Astrocyte (in vitro differentiated cells and primary cell): ENCODE data around the gene ARHGAP26. TPM values are rescaled to one million over a fixed set of nuclear protein-coding genes. Genes with fewer than 3 reads are reported as not detected.

ENCODE experiments used
- DNase-seq: peaks from one replicate; pipeline ENCODE4 v3.0.0-alpha.2; 2010; ENCODE audit warnings: low read depth
- FAIRE-seq: peaks from 2 replicates; lab custom pipeline; 2011; peaks lifted over from hg19 to GRCh38; lab: Jason Lieb, UNC
- H2AFZ ChIP-seq: 2 replicates; pipeline ENCODE4 v1.6.0; 2012; ENCODE audit warnings: low read depth, low read length, inconsistent platforms
- H3K27ac ChIP-seq: 2 replicates; pipeline ENCODE4 v1.5.1; 2011; ENCODE audit warnings: low read depth, low read length, inconsistent platforms
- H3K27me3 ChIP-seq: 2 replicates; pipeline ENCODE4 v1.6.0; 2011; ENCODE audit warnings: low read length, inconsistent platforms; ENCODE audit not compliant: insufficient read depth
- H3K36me3 ChIP-seq: 2 replicates; pipeline ENCODE4 v1.5.1; 2011; ENCODE audit warnings: low read length, inconsistent platforms; ENCODE audit not compliant: insufficient read depth
- H3K4me1 ChIP-seq: 2 replicates; pipeline ENCODE4 v1.5.1; 2011; ENCODE audit warnings: low read length, inconsistent platforms; ENCODE audit not compliant: insufficient read depth
- H3K4me2 ChIP-seq: 2 replicates; pipeline ENCODE4 v1.6.0; 2012; ENCODE audit warnings: low read length, inconsistent platforms
- H3K4me3 ChIP-seq: 2 replicates; pipeline ENCODE4 v1.5.1; 2011; ENCODE audit warnings: low read depth, mild to moderate bottlenecking, low read length, inconsistent platforms; ENCODE audit not compliant: insufficient read depth
- H3K79me2 ChIP-seq: 2 replicates; pipeline ENCODE4 v1.6.0; 2012; ENCODE audit warnings: mild to moderate bottlenecking, low read length, inconsistent platforms; ENCODE audit not compliant: insufficient read depth
- H3K9ac ChIP-seq: 2 replicates; pipeline ENCODE4 v1.6.0; 2012; ENCODE audit warnings: mild to moderate bottlenecking, low read length, inconsistent platforms
- H3K9me3 ChIP-seq: 2 replicates; pipeline ENCODE4 v1.5.1; 2012; ENCODE audit warnings: low read depth, mild to moderate bottlenecking, low read length, inconsistent platforms; ENCODE audit not compliant: insufficient read depth
- H4K20me1 ChIP-seq: 2 replicates; pipeline ENCODE4 v1.6.0; 2012; ENCODE audit warnings: low read length, inconsistent platforms; ENCODE audit not compliant: insufficient read depth
- H3K27ac Mint-ChIP-seq: one replicate; pipeline ENCODE4 v1.8.0; 2021; ENCODE audit warnings: mild to moderate bottlenecking, mixed read lengths; ENCODE audit not compliant: unreplicated experiment
- H3K27me3 Mint-ChIP-seq: one replicate; pipeline ENCODE4 v1.8.0; 2021; ENCODE audit warnings: low read depth, mixed read lengths; ENCODE audit not compliant: unreplicated experiment
- H3K36me3 Mint-ChIP-seq: one replicate; pipeline ENCODE4 v1.8.0; 2021; ENCODE audit warnings: low read depth, mixed read lengths; ENCODE audit not compliant: unreplicated experiment
- H3K4me1 Mint-ChIP-seq: one replicate; pipeline ENCODE4 v1.8.0; 2021; ENCODE audit warnings: low read depth, mixed read lengths; ENCODE audit not compliant: unreplicated experiment
- H3K4me3 Mint-ChIP-seq: one replicate; pipeline ENCODE4 v1.8.0; 2021; ENCODE audit warnings: mild to moderate bottlenecking, moderate library complexity, mixed read lengths; ENCODE audit not compliant: unreplicated experiment
- H3K9me3 Mint-ChIP-seq: one replicate; pipeline ENCODE4 v1.8.0; 2021; ENCODE audit warnings: mild to moderate bottlenecking, mixed read lengths; ENCODE audit not compliant: unreplicated experiment
- CTCF ChIP-seq: IDR thresholded peaks from 2 replicates; pipeline ENCODE4 v1.5.1; 2011; ENCODE audit warnings: low read depth, mild to moderate bottlenecking, inconsistent platforms, low read length, moderate library complexity; ENCODE audit not compliant: insufficient read depth
- EZH2 ChIP-seq: IDR thresholded peaks from 2 replicates; pipeline ENCODE4 v1.6.1; 2012; ENCODE audit warnings: mild to moderate bottlenecking, low read length, inconsistent platforms; ENCODE audit not compliant: insufficient read depth
- total RNA-seq: library from RNA; stranded (reverse); gene quantifications from 2 replicates; pipeline ENCODE4 v1.2.1, GENCODE V29; 2021

The ARHGAP26 gene
- total RNA-seq, 1 donor from 2014 or later, result 5.6 TPM

GRCh38 chr5:142767178-142767577, 3.0 kb upstream of the ARHGAP26 start:
- no peak overlapping the region for H3K4me3 Mint-ChIP-seq

GRCh38 chr5:142767911-142768310, 2.3 kb upstream of the ARHGAP26 start:
- Histone ChIP-seq H3K79me2 (no peaks in the 10 kb centered on the region), H3K4me3 (no peak overlapping the region), H4K20me1 (no peaks in the 10 kb centered on the region), H3K4me2 (no peak overlapping the region), H3K27ac (no peak overlapping the region), H3K27me3 (peaks cover 10% of the 10 kb centered on the region), H3K36me3 (no peaks in the 10 kb centered on the region), H3K9ac (no peak overlapping the region), H3K9me3 (no peaks in the 10 kb centered on the region), H3K4me1 (peaks cover 8% of the 10 kb centered on the region), H2AFZ (no peak overlapping the region)
- no peak for FAIRE-seq
- Mint-ChIP-seq H3K27me3 (peaks cover 14% of the 10 kb centered on the region), H3K36me3 (no peaks in the 10 kb centered on the region), H3K4me1 (peaks cover 3% of the 10 kb centered on the region), H3K4me3 (no peak overlapping the region), H3K9me3 (no peaks in the 10 kb centered on the region), H3K27ac (no peak overlapping the region)
- DNase-seq, result no peak
- no peak for TF ChIP-seq EZH2
- no peak for TF ChIP-seq CTCF

More at GRCh38 chr5:142767178-142767577, 3.0 kb upstream of the ARHGAP26 start:
- TF ChIP-seq CTCF (no peak), EZH2 (no peak)
- H3K36me3 Mint-ChIP-seq, result no peaks in the 10 kb centered on the region
- no peaks in the 10 kb centered on the region for H4K20me1 ChIP-seq
- peaks cover 3% of the 10 kb centered on the region for H3K4me1 Mint-ChIP-seq
- no peak overlapping the region for H2AFZ ChIP-seq
- peaks cover 8% of the 10 kb centered on the region for H3K4me1 ChIP-seq
- no peaks in the 10 kb centered on the region for H3K9me3 Mint-ChIP-seq
- H3K4me2 ChIP-seq, result no peak overlapping the region
- no peak overlapping the region for H3K9ac ChIP-seq
- H3K27ac Mint-ChIP-seq, result no peak overlapping the region
- H3K27me3 Mint-ChIP-seq, result peaks cover 10% of the 10 kb centered on the region
- H3K36me3 ChIP-seq, result no peaks in the 10 kb centered on the region
- H3K9me3 ChIP-seq, result no peaks in the 10 kb centered on the region
- H3K79me2 ChIP-seq, result no peaks in the 10 kb centered on the region
- FAIRE-seq (no peak), DNase-seq (no peak)
- peaks cover 10% of the 10 kb centered on the region for H3K27me3 ChIP-seq
- no peak overlapping the region for H3K27ac ChIP-seq
- H3K4me3 ChIP-seq, result no peak overlapping the region

- no peak for TF ChIP-seq CTCF
- no peak for TF ChIP-seq EZH2
- Histone ChIP-seq H3K4me3 (peak overlapping the region; percentile 92), H3K79me2 (no peaks in the 10 kb centered on the region), H3K36me3 (no peaks in the 10 kb centered on the region), H3K27ac (no peak overlapping the region), H2AFZ (peak overlapping the region; percentile 99), H4K20me1 (no peaks in the 10 kb centered on the region), H3K27me3 (peaks cover 10% of the 10 kb centered on the region), H3K9ac (peak overlapping the region; percentile 71), H3K4me2 (peak overlapping the region; percentile 98), H3K4me1 (peaks cover 8% of the 10 kb centered on the region), H3K9me3 (no peaks in the 10 kb centered on the region)
- H3K4me3 Mint-ChIP-seq, result peak overlapping the region; percentile 94
- FAIRE-seq (no peak), DNase-seq (no peak)
- H3K27me3 Mint-ChIP-seq, result peaks cover 14% of the 10 kb centered on the region
- H3K27ac Mint-ChIP-seq, result peak overlapping the region; percentile 64
- H3K9me3 Mint-ChIP-seq, result no peaks in the 10 kb centered on the region
- H3K36me3 Mint-ChIP-seq, result no peaks in the 10 kb centered on the region
- peaks cover 3% of the 10 kb centered on the region for H3K4me1 Mint-ChIP-seq
Observed at GRCh38 chr5:142769251-142769792, 855 bp upstream of the ARHGAP26 start.
